Measurements from ENCODE around the gene TMEM151B. TPM values are rescaled to one million over a fixed set of nuclear protein-coding genes. Genes with fewer than 3 reads are reported as not detected.
A peak's percentile ranks its signal among the peaks of the same experiment; 100 is the strongest.

The TMEM151B gene
- total RNA-seq, 1 donor: under 0.01 TPM

DNA sequence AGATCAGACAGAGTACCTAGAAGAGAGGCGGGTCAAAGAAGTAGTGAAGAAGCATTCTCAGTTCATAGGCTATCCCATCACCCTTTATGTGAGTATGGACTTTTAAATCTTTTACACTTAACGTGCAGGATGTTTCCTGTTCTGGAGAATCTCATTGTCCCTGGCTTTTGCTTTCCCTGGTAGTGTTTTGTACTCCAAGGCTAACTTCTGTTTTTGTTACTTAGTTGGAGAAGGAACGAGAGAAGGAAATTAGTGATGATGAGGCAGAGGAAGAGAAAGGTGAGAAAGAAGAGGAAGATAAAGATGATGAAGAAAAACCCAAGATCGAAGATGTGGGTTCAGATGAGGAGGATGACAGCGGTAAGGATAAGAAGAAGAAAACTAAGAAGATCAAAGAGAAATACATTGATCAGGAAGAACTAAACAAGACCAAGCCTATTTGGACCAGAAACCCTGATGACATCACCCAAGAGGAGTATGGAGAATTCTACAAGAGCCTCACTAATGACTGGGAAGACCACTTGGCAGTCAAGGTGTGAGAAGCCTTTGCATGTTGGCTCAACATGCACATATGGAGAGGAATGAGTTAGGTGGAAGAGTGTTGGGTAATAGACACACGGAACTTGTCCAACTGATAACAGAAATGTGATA lies 20.1 kb upstream of the TMEM151B start:
- DNase-seq (ENCODE audit: low read depth in 2 of 3, low spot score in 2 of 3): no peak

GRCh38 chr6:44250718-44251123 lies 19.5 kb upstream of the TMEM151B start:
- no peak for DNase-seq (ENCODE audit: low read depth in 2 of 3, low spot score in 2 of 3)

DNA sequence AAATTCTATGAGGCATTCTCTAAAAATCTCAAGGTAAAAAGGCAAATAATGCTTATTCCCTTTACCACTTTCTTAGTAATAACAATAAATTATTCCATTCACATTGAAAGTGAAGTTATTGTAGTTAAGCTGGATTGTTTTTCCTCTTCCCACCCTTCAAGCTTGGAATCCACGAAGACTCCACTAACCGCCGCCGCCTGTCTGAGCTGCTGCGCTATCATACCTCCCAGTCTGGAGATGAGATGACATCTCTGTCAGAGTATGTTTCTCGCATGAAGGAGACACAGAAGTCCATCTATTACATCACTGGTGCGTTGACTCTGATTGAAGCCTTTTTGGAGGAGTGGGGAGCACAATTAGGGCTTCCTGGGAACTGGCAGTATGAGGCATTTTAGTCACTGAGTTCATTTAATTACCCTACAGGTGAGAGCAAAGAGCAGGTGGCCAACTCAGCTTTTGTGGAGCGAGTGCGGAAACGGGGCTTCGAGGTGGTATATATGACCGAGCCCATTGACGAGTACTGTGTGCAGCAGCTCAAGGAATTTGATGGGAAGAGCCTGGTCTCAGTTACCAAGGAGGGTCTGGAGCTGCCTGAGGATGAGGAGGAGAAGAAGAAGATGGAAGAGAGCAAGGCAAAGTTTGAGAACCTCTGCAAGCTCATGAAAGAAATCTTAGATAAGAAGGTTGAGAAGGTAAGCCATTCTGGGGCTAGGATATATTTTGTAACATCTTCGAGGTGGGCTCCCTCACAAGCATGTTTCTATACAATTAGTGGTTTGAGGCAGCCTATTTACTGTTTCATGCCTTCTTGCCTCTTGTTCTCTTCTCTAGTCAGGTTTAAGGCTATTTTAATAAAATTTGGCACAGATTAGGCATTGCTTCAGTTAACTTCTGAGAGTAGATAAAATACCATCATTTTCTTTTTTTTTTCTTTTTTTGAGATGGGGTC lies 18.4 kb upstream of the TMEM151B start:
- no peak for DNase-seq (ENCODE audit: low read depth in 2 of 3, low spot score in 2 of 3)

- peak in 1 of 3 donors; percentile 79 for DNase-seq (ENCODE audit: low read depth in 2 of 3, low spot score in 2 of 3)
These were observed 16.7 kb upstream of the TMEM151B start for GRCh38 chr6:44253307-44254101.

GRCh38 chr6:44254191-44255104 lies 15.8 kb upstream of the TMEM151B start:
- peak in 1 of 3 donors; percentile 31 for DNase-seq (ENCODE audit: low read depth in 2 of 3, low spot score in 2 of 3)

- DNase-seq (ENCODE audit: low read depth in 2 of 3, low spot score in 2 of 3): no peak
These were observed 15.0 kb upstream of the TMEM151B start for GRCh38 chr6:44255105-44255808.

- no peak for DNase-seq (ENCODE audit: low read depth in 2 of 3, low spot score in 2 of 3)
These were observed 14.1 kb upstream of the TMEM151B start for GRCh38 chr6:44255871-44256774.

DNA sequence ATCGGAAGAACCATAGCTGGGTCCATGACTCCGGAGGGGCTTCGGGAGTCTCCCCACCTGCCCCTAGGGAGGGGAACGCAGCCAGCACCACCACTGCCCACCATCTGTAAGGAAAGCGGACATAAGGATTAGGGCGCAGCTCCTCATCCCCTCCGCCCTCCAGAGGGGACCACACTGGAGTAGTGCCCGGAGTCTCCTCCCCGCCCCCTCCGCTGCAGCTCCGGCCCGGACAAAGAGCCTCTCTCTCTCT lies 13.6 kb upstream of the TMEM151B start:
- no peak for DNase-seq (ENCODE audit: low read depth in 2 of 3, low spot score in 2 of 3)

DNA sequence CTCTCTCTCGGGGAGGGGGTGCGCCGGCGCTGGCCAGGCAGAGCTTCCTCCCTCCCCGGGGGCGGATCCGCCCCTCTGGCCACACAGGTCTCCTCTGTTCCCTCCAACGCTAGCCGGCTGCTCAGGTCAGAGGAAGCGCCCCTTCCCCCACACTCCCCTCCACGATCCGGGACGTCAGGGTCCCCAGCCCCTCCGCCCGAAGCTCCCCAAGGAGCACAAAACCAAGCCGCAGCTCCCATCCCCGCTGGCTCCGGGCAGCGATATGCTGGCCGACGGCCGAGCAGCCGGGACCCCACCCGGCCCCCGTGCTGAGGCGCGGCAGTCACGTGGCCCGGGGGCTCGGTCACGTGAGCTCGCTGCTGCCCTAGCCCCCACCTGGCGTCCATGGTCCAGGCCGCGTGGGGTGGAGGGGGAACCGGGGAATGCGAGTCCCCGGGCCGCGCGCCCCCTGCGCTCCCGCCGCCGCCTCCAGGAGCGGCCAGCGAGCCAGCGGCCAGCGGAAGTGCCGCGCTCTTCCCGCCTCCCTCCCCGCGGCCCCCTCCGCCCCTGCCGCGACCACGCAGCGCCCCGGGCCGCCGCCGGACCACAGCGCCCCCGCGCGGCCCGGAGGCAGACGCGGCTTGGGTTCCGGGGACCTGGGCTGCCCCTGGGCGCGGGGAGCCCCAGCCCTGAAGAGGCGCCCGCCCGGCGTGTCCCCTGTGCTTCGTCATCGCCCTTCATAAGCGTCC lies 13.1 kb upstream of the TMEM151B start, which contains the start of gene SLC35B2:
Gene SLC35B2, minus strand, starts transcription at position 504 of the 728 bp plus-strand sequence. Its CDS starts 118 bp downstream, at position 386.
- DNase-seq (ENCODE audit: low read depth in 2 of 3, low spot score in 2 of 3): peak; percentile 62 to 67 (median 63)

DNA sequence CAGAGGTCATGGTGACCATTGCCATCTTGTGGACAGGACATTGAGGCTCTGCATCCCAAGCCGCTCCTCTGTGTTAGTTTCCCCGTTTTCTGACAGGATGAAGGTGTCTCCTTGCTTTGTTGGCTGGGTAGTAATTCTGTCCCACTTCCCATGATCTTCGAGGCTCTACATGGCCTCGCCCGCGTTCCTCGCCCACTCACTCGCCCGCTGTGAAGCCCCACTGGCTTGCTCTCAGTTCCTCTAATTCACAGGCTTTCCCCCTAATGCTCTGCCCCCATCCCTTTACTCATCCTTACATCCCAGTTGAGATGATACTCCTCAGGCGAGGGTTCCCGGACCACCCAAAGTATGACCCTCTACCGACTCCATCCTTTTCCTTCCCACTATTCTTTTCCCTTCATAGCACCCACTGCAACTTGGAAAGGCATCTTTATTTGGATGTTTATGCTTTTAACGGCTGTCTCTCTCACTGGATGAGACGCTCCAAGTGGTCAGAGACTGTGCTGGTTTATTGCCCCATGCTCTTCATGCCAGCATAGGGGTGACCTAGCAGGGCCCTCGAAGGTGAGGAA lies 12.4 kb upstream of the TMEM151B start:
- DNase-seq (ENCODE audit: low read depth in 2 of 3, low spot score in 2 of 3): no peak

DNA sequence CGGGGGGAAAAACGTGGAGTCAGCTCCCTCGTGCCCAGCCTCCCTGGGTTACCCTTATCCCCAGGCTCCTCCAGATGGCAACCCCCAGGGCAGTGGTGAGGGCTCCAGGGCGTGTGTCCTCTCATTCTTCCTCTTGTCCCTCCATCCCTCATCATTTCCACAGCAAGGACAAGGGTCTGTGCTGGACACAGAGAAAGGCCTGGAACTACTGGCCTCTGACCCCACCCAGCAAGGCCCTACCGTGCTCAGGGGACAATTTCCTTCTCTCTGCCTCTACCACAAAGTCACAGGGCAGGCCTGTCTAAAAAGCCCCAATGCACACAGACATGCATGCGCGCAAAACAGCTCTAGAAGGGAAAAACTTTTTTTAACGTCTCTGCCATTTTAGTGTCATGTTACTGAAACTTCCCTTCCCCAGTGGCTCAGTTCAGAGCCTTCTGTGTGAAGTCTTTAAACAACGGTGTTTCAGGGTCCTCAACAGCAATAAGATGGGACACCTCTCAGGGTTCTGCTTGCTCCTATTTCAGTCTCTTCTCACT lies 11.9 kb upstream of the TMEM151B start:
- no peak for DNase-seq (ENCODE audit: low read depth in 2 of 3, low spot score in 2 of 3)

DNA sequence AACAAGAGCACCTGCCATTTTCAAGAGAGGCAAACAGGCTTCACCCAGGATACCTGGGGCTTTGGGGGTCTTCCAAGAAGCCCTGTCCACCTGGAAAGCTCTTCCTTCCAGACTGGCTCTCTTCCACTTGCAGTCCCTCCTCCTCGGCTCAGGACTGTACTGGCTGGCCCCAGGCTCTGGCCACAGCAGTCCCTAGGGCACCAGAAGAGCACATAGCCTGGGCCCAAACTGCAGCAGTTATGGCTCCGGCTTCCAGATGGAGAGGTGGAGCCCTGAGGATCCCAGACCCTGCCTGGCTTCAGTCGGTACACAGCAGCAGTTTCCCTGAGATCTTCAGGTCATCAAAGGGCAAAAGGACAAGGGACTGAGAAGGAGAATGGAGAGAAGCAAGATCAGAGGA lies 11.3 kb upstream of the TMEM151B start:
- no peak for DNase-seq (ENCODE audit: low read depth in 2 of 3, low spot score in 2 of 3)

GRCh38 chr6:44260011-44260410 lies 10.2 kb upstream of the TMEM151B start:
- DNase-seq (ENCODE audit: low read depth in 2 of 3, low spot score in 2 of 3): no peak

DNA sequence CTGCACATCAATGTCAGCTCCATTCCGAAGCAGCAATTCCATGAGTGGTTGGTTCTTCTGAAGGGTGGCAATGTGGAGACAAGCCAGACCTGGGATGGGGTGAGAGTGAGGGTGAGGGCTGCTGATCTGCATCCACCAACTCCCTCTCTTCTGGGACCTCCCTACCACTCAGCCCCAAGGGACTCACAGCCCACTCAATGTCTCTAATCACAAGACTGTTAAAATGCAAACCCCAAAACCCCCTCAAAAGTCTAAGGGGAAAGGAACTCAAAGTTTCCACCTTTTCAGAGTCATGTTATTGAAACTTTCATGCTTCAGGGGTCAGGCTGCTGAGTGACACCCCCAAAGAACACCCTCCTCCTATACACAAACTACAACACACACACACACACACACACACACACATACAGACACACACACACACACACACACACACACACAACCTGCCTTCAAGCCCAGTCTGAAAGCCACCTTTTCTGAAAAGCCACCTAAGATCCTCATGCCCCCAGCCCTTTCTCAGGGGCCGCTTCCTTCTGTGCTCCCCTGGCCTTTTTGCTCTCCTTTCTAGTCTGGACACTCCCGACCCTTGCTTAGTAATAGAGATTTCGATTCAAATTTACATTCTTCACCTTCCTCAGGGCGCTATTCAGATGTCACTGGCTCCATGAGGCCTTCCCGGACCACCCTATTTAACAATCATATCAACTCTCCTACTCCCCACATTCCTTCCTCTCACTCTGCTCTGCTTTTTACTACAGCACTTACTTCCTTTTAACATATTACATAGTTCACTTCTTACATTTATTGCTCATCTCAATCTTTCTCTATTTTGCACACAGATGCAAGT lies 9.6 kb upstream of the TMEM151B start:
- DNase-seq (ENCODE audit: low read depth in 2 of 3, low spot score in 2 of 3): no peak

- DNase-seq (ENCODE audit: low read depth in 2 of 3, low spot score in 2 of 3): no peak
These were observed 8.7 kb upstream of the TMEM151B start for GRCh38 chr6:44261581-44261980.
